Suprapubic skin (tissue), 3 donors: Measurements from ENCODE around the gene XCL1.

Source experiments
- CTCF ChIP-seq, 2 donors: fragments of 200-600 bp in 1 of 2; fragments of 450-650 bp in 1 of 2; sonication (generic) in 1 of 2; IDR thresholded peaks; one replicate each; pipeline ENCODE4 v1.5.1; 2016 to 2019; ENCODE audit warnings: antibody characterized with exemption in 2 of 2, mild to moderate bottlenecking in 1 of 2, moderate library complexity in 1 of 2
- POLR2A ChIP-seq, 2 donors: fragments of 450-650 bp; IDR thresholded peaks; one replicate each; pipeline ENCODE4 v1.6.1; 2017; ENCODE audit warnings: antibody characterized with exemption in 2 of 2, mild to moderate bottlenecking in 2 of 2, moderate library complexity in 2 of 2

- TF ChIP-seq CTCF (IDR thresholded peaks at IDR 0.05) (no peak), POLR2A (IDR thresholded peaks at IDR 0.05) (no peak)
Observed at GRCh38 chr1:168627370-168627769, 51.0 kb downstream of the XCL1 start.
